Vagina (tissue), 2 donors: ENCODE measurements around the gene AKAIN1. TPM values are rescaled to one million over a fixed set of nuclear protein-coding genes. Genes with fewer than 3 reads are reported as not detected.

Experiments
- DNase-seq, 2 donors: peaks; one replicate each; pipeline ENCODE4 v3.0.0-alpha.2; 2017; ENCODE audit errors: extremely low spot score in 2 of 2
- H3K27ac ChIP-seq: fragments of 200-600 bp; sonication (generic); one replicate; pipeline ENCODE4 v1.5.1; 2019
- H3K27me3 ChIP-seq: fragments of 200-600 bp; sonication (generic); one replicate; pipeline ENCODE4 v1.5.1; 2019
- H3K36me3 ChIP-seq, 2 donors: fragments of 200-600 bp; sonication (generic); one replicate each; pipeline ENCODE4 v1.5.1; 2017 to 2019
- H3K4me1 ChIP-seq: fragments of 200-600 bp; sonication (generic); one replicate; pipeline ENCODE4 v1.5.1; 2019
- H3K4me3 ChIP-seq, 2 donors: fragments of 200-600 bp; sonication (generic); 1 replicate in 1 of 2; 2 replicates in 1 of 2; pipeline ENCODE4 v1.5.1; 2016 to 2019
- H3K9me3 ChIP-seq: fragments of 200-600 bp; sonication (generic); one replicate; pipeline ENCODE4 v1.5.1; 2019
- POLR2A ChIP-seq, 2 donors: fragments of 450-650 bp; IDR thresholded peaks; one replicate each; pipeline ENCODE4 v1.6.1; 2017; ENCODE audit warnings: antibody characterized with exemption in 2 of 2, mild to moderate bottlenecking in 2 of 2, moderate library complexity in 2 of 2
- POLR2AphosphoS5 ChIP-seq, 2 donors: sonication (generic); formaldehyde crosslinking; IDR thresholded peaks; one replicate each; pipeline ENCODE4 v1.9.0; 2017; ENCODE audit warnings: antibody characterized with exemption in 2 of 2, mild to moderate bottlenecking in 2 of 2, low read depth in 1 of 2; ENCODE audit not compliant: insufficient read depth in 1 of 2
- intact Hi-C: fragments of 100-400 bp; cut with DNase I; formaldehyde crosslinking; loops from one replicate; pipeline ENCODE4 v1.15.1; 2023
- total RNA-seq: library from RNA; depleted of rRNA; stranded (reverse); fragments of >200 nt; gene quantifications from one replicate; pipeline ENCODE4 v1.2.3, GENCODE V29; 2016
- TF ChIP-seq, protein P1 (sequence below), 3 experiments: fragments of 450-650 bp in 2 of 3; fragments of 200-600 bp in 1 of 3; sonication (generic) in 1 of 3; IDR thresholded peaks; one replicate each; pipeline ENCODE4 v1.5.1; 2017 to 2019; ENCODE audit warnings: antibody characterized with exemption in 3 of 3, mild to moderate bottlenecking in 2 of 3, moderate library complexity in 2 of 3

AKAIN1 gene
- total RNA-seq, 1 donor from 2014 or later, result not detected

DNA sequence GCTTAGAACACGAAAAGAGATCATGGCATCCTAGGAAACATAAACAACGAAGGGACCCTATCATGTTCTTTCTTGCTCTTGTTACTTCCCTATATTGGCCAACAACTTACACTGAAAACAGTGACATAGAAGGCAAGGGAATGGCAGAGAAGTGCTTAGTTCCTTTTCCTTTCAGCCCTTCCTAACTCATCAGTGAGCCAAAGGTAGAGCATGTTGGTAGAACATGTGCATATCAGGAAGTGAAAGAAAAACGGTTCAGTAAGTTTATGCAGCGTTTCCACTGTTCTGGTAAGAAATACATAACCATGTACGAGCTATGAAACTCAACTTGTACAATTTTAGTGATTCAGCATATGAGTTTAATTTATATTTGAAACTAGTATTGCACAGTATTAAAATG is 21.7 kb downstream of the AKAIN1 start:
- Histone ChIP-seq H3K4me1 (no peaks in the 10 kb centered on the region), H3K9me3 (no peaks in the 10 kb centered on the region), H3K4me3 (no peak overlapping the region), H3K36me3 (no peaks in the 10 kb centered on the region), H3K27me3 (no peaks in the 10 kb centered on the region), H3K27ac (no peak overlapping the region)
- intact Hi-C loops, result no loop called here
- no peak for DNase-seq
- TF ChIP-seq POLR2A (IDR thresholded peaks at IDR 0.05) (no peak), POLR2AphosphoS5 (IDR thresholded peaks at IDR 0.05; ENCODE audit: insufficient read depth in 1 of 2, low read depth in 1 of 2) (no peak)
- TF ChIP-seq, protein P1, sequence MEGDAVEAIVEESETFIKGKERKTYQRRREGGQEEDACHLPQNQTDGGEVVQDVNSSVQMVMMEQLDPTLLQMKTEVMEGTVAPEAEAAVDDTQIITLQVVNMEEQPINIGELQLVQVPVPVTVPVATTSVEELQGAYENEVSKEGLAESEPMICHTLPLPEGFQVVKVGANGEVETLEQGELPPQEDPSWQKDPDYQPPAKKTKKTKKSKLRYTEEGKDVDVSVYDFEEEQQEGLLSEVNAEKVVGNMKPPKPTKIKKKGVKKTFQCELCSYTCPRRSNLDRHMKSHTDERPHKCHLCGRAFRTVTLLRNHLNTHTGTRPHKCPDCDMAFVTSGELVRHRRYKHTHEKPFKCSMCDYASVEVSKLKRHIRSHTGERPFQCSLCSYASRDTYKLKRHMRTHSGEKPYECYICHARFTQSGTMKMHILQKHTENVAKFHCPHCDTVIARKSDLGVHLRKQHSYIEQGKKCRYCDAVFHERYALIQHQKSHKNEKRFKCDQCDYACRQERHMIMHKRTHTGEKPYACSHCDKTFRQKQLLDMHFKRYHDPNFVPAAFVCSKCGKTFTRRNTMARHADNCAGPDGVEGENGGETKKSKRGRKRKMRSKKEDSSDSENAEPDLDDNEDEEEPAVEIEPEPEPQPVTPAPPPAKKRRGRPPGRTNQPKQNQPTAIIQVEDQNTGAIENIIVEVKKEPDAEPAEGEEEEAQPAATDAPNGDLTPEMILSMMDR (IDR thresholded peaks at IDR 0.05), result no peak

DNA sequence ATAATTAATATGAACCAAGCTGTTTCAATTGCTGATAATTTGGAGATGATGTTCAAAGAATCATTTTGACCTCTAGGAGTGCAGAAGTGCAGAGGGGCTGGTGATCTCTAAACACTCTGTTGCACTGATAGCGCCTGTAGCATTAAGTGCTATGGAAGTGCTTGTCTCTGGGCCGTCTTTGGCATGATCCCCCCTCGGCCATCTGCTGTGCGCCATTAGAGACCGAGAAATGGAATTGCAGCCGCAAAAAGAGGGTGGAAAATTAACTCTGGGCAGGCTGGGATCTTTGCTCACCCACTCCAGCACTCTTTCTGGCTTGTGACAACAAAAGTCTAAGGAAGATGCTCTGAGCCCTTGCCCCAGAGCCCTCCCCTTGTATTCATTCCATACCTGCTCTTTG is 23.4 kb downstream of the AKAIN1 start:
- no peak for TF ChIP-seq POLR2A (IDR thresholded peaks at IDR 0.05)
- TF ChIP-seq POLR2AphosphoS5 (IDR thresholded peaks at IDR 0.05; ENCODE audit: insufficient read depth in 1 of 2, low read depth in 1 of 2), result no peak
- TF ChIP-seq, protein P1 (IDR thresholded peaks at IDR 0.05), result no peak
- no peak overlapping the region for H3K27ac ChIP-seq
- H3K4me3 ChIP-seq, result no peak overlapping the region
- no peaks in the 10 kb centered on the region for H3K36me3 ChIP-seq
- H3K9me3 ChIP-seq, result no peaks in the 10 kb centered on the region
- no peak for DNase-seq
- intact Hi-C loops, result no loop called here
- H3K27me3 ChIP-seq, result no peaks in the 10 kb centered on the region
- H3K4me1 ChIP-seq, result no peaks in the 10 kb centered on the region

DNA sequence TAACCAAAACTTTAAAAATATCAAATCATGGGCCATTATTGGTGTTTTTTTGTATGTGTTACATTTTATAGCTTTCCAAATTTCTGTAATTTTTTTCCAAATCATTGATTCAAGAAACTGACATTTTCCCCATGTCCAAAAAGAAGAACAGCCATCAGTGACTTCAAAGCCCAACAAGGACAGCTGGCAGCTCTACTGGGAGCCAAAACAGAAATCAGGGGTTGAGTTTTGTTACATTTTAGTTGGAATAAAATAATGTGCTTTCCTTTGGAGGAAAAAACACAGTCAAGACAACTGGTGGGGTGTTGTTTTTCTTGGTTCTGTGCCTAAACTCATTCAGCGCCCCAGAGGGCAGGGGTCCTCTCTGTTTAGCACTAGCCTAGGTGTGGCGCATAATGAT is 23.8 kb downstream of the AKAIN1 start:
- Histone ChIP-seq H3K4me1 (no peaks in the 10 kb centered on the region), H3K27ac (no peak overlapping the region), H3K27me3 (no peaks in the 10 kb centered on the region), H3K36me3 (no peaks in the 10 kb centered on the region), H3K4me3 (no peak overlapping the region), H3K9me3 (no peaks in the 10 kb centered on the region)
- no peak for DNase-seq
- intact Hi-C loops, result no loop called here
- TF ChIP-seq POLR2AphosphoS5 (IDR thresholded peaks at IDR 0.05; ENCODE audit: insufficient read depth in 1 of 2, low read depth in 1 of 2), result no peak
- no peak for TF ChIP-seq POLR2A (IDR thresholded peaks at IDR 0.05)
- TF ChIP-seq, protein P1 (IDR thresholded peaks at IDR 0.05), result no peak

DNA sequence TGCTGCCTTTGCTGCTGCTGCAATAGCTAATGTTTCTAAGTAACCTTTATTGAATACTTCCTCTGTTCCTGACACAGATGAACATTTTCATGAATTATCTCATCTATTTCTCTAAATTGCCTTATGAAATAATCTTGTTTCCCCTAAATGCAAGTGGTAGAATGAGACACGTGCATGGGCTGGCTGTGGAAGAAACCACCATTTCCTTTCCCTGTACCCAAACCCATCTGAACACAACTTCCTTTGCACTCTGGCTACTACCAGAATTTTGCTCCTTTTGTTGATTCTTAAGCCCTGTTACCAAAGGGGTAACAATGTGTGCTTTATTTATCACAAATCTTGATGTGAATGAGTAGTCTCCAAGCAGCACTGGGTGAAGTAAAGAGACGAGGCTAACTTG is 29.2 kb downstream of the AKAIN1 start:
- DNase-seq, result no peak
- H3K27me3 ChIP-seq, result no peaks in the 10 kb centered on the region
- H3K27ac ChIP-seq, result no peak overlapping the region
- intact Hi-C loops, result no loop called here
- no peaks in the 10 kb centered on the region for H3K4me1 ChIP-seq
- TF ChIP-seq POLR2A (IDR thresholded peaks at IDR 0.05), result no peak
- TF ChIP-seq, protein P1 (IDR thresholded peaks at IDR 0.05), result no peak
- TF ChIP-seq POLR2AphosphoS5 (IDR thresholded peaks at IDR 0.05; ENCODE audit: insufficient read depth in 1 of 2, low read depth in 1 of 2), result no peak
- H3K36me3 ChIP-seq, result no peaks in the 10 kb centered on the region
- H3K4me3 ChIP-seq, result no peak overlapping the region
- no peaks in the 10 kb centered on the region for H3K9me3 ChIP-seq

DNA sequence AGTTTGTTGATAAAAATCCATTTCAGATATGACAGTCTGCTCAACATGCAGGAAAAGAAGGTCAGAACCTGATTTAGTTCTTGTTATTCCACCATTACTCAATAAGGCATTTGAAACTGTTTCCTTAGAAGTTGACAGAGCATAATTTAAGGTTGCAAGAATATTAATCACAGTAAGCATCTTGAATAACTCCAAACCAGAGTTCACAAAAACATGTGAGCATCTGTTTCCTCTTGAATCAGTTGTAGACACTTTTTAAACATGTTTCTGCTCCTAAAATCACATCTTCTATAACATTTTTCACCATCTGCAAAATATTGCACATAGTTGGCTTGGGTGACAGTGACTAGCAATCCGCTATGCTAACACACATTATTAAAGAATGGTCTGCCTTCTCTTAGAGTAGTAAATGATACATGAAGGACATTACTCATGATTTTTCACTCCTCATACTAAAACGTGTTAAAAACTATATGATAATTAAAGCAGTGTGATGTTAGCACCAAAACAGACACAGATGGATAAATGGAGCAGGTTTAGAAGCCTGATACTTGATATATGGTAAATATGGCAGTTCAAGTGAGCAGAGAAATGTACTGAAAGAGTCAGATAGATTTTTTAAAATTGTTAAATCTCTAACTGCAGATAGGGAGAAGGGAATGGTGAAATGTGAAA is 30.3 kb downstream of the AKAIN1 start:
- H3K27me3 ChIP-seq, result no peaks in the 10 kb centered on the region

More for the DNA sequence above, 30.3 kb downstream of the AKAIN1 start:
- DNase-seq, result no peak
- Histone ChIP-seq H3K4me1 (no peaks in the 10 kb centered on the region), H3K4me3 (no peak overlapping the region), H3K27ac (no peak overlapping the region), H3K9me3 (no peaks in the 10 kb centered on the region), H3K36me3 (no peaks in the 10 kb centered on the region)
- intact Hi-C loops, result no loop called here
- TF ChIP-seq, protein P1 (IDR thresholded peaks at IDR 0.05), result no peak
- TF ChIP-seq POLR2A (IDR thresholded peaks at IDR 0.05), result no peak
